ENCODE results near the gene COMMD1.
"Not testable (repeated sequence)": the region's sequence is repeated elsewhere in the genome, so short reads cannot be mapped to it uniquely, and the experiment has no call there.

COMMD1 gene

DNA sequence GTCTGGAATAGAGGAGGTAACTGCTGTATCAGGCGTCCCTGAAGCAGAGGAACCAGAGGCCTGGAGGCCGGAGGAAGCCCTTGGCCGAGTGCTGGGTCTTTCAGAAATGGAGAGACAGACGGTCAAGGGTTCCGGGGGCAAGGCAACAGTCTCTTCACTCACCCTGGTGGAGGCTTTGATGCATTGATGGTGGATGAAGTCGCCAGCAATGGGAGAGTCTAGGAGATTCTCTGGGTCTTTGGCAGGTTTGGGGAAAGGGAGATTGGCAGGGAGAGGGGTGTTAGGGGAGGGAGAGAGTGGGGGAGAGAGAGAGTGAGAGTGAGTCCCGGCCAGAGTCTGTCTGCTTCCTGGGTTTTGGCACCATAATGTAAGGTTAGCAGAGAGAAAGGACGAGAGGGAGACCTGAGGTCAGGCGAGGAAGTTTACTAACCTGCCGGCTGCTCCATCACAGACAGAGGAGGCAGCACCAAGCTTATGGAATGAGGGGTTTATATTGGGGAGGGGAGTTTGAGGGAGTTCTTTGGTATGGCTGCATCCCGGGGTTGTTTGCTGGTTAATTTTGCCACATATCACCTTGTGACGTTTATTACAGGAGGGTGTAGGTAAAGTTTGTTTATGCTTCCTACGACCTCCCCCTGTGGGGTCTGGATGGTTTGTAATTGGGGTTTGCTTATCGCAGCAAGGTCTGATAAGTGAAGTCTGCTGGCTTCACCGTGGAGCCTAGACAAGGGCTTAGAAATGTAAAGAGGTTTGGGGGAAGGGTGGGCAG lies 19.6 kb downstream of the COMMD1 start:
- no peak for DNase-seq (ENCODE audit: low read depth in 2 of 2)

DNA sequence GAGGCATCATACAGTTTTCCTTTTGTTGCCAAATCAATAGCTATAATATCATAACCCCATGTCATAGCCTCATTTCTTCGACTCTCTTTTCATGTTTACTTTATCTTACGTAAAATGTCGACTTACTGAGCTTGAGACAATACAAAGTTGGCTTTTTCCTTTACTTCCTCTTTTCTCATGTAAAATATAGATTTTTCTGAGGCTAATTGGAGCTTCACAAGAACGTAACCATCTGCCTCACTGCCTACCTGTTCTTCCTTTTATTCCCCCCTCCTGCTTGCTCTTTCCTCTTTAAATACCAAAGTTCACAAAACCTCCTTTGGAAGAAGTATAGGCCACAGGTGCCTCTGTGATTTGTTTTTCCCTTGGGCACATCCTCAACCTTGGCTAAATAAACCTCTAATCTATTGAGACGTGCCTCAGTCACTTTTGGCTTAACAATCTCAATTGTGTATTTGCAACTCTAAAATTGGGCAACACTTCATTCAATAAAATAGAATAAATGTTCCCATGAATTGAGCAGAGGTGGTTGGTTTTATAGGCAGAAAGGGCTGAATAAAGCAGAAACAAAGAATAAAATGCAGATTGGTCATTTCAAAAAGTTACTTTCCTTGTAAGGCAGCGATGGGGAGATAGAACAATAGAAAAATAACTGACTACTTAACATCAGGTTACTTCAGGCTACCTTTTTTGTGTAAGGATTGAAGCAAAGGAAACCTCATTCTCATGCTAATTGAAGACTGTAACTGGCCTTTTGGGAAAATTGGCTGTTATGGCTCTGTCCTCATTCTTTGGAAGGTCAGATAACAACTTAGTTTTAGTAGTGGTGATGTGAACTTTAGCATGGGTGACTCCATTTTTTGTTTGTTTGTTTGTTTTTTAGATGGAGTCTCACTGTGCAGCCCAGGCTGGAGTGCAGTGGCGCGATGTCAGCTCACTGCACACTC lies 21.3 kb downstream of the COMMD1 start:
- no peak for DNase-seq (ENCODE audit: low read depth in 2 of 2)

DNA sequence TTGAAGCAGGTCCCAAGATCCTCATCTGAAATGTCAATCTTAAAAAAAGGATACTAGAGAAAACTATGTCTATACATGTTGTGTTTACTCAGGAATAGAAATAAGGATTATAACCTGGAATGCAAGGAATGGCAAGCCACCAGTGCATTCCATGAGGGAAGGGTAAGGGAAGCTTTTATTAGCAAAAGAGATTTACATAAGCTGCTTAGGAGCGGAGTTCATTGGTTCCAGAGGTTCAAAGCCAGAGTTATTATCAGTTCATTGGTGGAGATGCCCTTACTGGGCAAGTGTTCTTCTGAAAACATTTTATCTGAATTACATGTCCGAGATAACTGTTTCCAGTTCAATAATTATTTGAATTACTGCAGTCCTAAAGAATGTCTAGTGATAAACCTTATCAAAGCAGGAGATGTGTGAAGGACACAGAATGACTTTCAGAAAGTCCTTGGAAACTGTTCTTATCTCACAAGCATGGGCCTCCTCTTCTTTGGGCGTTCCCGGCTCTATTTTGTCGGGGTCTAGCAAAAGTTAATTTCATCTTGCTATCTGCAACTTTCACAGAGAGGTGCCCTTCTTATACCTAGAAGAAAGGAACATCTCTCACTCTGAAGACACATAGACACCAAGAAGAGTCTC lies 23.5 kb downstream of the COMMD1 start:
- no peak for DNase-seq (ENCODE audit: low read depth in 2 of 2)

DNA sequence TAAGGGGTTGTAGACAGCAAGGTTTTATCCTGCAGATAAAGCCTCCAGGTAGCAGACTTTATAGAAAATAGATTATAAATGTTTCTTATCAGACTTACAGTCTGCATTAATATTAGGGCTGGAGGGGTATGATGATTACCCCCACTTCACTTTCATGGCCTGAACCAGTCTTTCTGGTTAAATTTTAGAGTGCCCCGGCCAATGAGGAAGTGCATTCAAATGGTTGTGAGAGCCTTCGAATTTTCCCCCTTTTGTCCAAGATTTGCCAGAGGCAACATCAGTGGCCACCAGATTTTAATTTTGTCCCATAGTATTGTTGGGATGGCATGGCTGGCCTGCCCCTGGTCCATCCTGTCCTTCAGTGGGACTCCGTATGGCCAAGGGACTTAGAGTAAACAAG lies 31.6 kb downstream of the COMMD1 start:
- no peak for DNase-seq (ENCODE audit: low read depth in 2 of 2)

DNA sequence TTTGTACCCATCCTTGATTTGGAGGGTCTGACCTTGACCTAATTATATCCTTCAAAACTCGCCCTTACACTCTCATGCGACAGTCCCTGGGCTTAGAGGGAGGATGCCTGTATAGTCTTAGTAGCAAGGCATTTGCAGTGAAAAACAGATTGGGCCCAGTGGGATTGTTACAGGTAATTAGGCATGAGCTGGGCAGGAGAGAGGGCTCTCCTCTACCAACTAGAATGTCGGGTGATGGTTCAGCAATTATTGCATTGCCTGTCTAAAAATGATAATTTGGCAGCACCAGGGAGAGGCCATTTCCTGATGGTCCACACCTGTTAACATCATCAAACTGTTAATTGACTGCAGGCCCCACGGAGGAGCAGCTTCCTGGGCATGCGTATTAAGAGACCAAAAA lies 32.4 kb downstream of the COMMD1 start:
- DNase-seq (ENCODE audit: low read depth in 2 of 2): no peak

DNA sequence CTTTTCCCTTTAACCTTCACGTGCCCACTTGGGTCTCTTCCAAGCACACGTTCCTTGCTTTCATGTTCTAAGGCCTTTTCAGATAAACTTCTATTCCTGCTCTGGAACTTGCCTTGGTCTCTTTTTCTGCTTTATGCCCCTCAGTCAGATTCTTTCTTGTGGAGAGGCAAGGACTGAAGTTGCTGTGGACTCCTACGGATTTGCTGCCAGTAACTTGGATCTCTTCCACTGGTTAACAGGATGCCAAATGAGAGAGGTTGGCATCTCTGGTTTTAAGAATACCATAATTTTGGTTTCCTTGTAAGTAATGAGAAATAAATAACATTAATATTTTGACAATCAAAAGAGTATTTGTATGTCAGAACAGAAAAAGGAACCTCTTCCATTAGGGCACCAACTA lies 33.0 kb downstream of the COMMD1 start:
- DNase-seq (ENCODE audit: low read depth in 2 of 2): no peak

DNA sequence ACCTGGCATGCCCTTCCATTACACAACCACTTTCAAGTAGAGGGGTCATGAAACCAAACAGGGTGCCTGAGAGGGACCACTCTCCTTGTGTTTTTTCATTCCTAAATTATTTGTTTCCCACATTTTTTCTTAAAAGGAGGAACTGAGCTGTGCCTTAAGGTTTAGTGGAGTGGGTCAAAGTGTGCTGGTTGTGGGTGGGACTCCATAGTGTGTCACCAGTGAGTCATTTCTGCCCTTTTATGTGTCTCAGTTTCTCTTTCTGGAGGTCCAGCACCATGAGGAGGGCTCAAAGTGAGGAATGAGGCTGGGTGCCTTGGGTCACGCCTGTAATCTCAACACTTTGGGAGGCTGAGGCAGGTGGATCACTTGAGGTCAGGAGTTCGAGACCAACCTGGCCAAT lies 37.8 kb downstream of the COMMD1 start:
- DNase-seq (ENCODE audit: low read depth in 2 of 2): no peak

DNA sequence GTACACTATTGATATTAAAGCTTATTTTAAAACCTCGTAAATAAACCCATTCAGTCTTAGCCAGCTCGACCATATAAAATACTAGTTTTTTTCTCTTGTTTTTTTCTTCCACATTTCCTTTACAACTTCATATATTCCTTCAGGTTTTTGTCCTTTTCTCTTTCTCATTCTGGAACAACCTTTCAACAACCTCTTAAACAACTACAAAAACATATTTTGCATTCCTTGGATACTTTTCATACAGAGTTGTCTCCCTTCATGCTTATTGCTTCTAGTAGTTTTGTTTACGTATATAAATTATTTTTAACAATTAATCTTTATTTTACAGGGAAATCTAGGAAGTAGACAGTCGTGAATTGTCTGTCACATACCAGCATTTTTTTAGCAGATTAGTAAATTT lies 41.2 kb downstream of the COMMD1 start:
- DNase-seq (ENCODE audit: low read depth in 2 of 2): no peak

DNA sequence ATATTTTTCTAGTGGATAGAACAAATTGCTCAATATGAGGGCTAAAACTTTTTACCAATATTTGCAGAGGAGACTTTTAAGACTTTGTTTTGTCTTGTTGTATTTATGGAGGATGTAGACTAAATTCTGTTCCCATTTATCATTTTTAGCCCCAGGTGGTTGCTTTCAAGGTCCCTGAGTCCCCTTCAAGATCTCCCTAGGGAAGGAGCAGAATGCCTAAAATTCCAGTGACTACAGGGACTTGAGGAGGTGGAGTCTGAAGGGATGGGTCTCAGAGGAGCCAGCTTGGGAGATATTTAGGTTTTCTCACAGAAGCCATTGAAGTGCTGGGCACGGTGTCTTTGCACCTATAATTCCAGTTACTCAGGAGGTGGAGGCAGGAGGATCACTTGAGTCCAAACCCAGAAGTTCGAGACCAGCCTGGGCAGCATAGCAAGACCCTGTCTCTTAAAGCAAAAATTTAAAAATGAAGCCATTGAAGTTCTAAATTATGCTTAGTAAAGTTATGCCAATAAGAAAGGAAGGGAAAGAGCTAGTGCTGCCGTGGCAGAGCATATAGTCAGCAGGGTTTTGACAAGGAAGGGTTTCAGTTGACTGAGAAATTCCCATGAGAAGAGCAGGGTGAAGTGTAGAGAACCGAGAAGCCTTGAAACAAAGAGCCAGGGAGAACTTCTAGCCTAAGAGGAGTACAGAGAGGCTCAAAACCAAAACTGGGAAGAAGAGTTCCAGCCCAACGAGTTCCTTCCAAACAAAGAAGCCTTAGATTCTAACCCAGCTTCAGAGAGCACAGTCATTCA lies 43.4 kb downstream of the COMMD1 start:
- DNase-seq (ENCODE audit: low read depth in 2 of 2): no peak

DNA sequence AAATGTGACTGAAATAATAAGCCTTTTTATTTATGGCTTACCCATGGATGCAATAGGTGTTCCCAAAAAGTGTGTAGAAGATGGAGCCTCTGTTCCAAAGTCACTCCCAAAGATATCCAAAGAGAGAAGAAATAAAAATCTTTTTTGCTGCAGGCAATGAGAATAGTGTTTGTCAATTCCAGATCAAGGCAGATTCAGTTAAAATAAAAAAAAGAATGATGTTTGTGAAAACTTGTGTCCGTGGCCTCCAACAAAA lies 43.9 kb downstream of the COMMD1 start:
- DNase-seq (ENCODE audit: low read depth in 2 of 2): no peak

DNA sequence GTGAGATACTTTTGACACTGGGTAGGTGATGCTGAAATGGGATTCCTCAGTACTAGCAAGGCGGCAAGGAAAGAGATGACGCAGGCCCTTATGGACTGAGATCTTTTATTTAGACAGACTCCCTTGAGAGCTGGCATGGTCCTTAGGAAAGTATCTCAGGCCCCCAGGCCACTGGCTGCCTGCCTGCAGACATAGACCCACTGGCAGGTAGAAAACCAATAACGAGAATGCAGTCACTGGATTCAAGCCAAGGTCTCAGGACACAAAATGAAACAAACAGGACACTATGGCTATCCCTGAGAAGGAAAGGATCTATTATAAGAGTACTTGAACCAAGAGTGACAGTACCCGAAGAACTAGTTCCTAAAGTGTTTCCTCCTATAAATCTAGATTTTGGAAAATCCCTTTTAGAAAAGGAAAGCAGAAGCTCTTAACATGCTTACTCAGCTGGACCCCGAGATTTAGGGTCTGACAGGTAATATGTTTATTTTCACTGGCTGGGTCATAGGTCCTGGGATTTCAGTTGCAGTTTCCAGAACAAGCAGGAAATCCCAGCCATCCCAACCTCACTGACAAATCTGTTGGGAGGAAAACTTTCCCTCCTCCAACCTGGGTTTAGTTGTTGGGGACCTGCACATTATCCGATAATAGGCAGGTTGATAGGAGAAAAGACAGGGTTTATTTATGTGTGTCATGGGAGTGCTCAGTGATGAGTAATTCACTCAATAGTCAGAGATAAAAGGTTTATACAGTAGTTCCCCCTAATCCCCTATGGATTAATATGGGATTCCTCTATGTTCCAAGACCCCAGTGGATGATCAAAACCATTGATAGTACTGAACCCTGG lies 44.5 kb downstream of the COMMD1 start:
- no peak for DNase-seq (ENCODE audit: low read depth in 2 of 2)

DNA sequence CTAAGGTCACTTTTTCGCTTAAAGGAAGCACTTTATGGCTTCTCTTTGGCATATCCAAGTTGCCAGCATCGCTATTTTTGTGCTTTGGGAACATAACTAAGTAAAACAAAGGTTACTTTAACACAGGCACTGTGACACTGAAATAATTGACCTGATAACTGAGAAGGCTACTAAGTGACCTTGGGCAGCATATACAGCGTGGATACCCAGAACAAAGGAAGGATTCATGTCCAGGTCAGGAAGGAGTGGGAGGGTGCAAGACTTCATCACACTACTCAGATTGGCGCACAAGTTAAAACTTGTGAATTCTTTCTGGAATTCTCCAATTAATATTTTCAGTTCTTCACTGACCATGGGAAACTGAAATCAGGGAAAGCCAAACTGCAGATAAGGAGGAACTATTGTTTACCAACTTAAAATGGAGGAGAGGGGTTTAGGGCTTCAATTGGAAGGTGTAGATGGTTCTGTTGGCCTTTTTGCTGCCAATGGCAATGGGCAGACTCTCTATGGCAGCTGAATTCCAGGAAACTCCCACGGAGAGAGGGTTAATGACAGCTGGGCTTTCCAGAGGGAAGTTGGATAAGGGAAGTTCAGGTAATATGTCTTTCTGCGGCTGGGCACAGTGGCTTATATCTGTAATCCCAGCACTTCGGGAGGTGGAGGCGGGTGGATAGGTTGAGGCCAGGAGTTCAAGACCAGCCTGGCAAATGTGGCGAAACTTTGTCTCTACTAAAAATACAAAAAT lies 45.3 kb downstream of the COMMD1 start:
- DNase-seq (ENCODE audit: low read depth in 2 of 2): no peak

DNA sequence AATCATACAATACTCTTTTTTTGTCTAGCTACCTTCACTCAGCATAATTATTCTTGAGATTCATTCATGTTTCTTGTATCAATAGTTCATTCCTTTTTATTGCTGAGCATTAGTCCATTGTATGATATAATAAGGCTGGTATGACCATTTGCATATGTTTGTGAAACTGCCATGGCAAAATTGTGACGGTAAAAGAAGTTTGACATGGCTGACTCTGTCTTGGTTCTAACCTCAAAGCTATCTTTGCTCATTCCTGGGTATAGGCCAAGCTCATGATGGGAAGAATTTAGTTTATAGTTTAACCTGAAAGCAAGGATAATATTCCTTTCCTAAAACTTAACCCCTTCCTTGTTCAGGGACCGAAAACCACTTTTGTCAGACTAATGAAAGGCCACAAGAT lies 46.4 kb downstream of the COMMD1 start:
- no peak for DNase-seq (ENCODE audit: low read depth in 2 of 2)

DNA sequence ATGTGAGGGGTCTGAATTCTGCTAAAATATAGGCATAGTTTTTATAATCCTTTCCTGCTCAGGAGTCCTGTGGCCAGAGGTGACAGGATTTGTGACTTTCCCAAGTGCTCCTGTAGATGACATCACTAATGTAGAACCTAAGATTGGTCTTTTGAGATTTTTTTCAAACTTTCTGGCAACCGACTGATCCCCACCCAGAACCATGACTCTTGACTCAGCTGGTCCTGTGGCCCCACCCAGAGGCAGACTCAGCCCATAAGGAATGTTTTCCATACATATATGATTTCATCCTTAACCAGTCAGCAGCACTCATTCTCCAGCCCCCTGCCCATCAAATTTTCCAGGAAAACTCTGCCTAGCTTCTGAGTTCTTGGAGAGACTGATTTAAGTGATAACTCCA lies 46.8 kb downstream of the COMMD1 start:
- no peak for DNase-seq (ENCODE audit: low read depth in 2 of 2)

DNA sequence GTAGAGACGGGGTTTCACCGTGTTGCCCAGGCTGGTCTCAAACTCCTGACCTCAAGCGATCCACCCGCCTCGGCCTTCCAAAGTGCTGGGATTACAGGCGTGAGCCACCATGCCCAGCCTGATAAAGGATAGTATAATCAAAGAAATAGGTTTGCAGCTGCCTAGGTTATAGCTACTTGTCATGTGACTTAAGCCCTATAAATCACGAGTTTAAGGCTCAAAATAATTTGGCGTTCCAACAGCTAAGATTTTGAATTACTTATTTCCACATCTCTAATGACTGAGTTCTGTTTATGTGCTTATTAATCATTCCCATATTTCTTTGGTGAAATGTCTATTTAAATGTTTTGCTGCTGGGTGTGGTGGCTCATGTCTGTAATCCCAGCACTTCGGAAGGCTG lies 49.4 kb downstream of the COMMD1 start:
- not testable (repeated sequence) for DNase-seq (ENCODE audit: low read depth in 2 of 2)

DNA sequence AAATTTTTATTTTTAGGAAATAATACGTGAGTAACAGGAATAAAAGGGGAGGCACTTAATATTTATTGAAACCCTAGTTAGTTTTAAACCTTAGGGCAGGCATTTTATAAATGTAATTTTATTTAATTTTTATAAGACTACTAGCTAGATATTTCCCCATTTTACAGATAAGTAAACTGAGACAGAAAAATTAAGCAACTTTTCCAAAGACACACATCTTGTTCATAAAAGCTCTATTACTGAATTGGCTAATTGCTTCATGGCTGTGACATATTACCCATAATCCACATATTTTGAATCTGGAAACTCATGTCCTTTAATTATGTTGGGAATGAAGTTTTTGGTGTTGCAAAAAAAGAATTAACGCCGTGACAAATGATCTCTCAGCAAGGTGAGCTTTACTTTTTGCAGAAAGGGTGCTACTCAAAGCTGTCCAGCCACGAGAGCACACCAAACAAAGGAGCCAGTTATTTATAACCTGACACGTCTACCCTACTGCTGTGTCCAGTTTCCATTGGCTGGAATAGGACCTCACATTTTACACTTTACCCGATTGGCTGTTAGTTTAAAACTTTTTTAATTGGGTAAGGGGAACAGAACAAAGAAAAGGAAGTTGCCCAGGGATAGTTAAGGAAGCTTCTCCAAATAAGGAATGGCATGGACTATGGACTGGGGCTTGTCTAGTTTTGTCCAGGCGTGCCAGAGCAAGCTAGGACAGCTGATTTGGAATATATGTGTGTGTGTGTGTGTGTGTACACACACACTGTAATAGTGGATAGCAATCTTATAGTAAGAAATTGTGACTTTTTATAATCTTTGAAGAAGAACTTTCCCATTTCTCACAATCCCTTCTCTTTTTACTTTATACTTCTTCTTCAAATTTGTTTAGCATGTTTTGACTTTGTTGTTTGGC lies 54.2 kb downstream of the COMMD1 start:
- DNase-seq (ENCODE audit: low read depth in 2 of 2): no peak

DNA sequence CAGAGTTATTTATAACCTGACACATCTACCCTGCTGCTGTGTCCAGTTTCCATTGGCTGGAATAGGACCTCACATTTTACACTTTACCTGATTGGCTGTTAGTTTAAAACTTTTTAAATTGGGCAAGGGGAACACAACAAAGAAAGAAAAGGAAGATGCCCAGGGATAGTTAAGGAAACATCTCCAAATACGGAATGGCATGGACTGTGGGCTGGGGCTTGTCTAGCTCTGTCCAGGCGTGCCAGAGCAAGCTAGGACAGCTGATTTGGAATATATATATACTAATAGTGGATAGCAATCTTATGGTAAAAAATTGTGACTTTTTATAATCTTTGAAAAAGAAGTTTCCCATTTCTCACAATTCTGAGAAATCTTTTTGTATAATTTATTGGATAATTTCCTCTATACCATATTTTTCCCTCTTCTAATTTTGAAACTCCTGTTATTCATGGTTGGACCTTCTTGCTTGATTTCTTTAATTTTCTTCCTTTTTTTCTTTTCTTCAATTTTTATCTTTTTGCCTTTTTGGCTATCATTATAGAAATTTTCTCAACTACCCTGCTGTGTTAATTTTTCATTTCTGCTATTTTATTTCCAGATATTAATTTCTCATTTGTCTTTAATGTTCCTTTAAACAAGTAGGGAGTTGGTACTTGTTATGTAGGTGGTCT lies 55.9 kb downstream of the COMMD1 start:
- no peak for DNase-seq (ENCODE audit: low read depth in 2 of 2)

DNA sequence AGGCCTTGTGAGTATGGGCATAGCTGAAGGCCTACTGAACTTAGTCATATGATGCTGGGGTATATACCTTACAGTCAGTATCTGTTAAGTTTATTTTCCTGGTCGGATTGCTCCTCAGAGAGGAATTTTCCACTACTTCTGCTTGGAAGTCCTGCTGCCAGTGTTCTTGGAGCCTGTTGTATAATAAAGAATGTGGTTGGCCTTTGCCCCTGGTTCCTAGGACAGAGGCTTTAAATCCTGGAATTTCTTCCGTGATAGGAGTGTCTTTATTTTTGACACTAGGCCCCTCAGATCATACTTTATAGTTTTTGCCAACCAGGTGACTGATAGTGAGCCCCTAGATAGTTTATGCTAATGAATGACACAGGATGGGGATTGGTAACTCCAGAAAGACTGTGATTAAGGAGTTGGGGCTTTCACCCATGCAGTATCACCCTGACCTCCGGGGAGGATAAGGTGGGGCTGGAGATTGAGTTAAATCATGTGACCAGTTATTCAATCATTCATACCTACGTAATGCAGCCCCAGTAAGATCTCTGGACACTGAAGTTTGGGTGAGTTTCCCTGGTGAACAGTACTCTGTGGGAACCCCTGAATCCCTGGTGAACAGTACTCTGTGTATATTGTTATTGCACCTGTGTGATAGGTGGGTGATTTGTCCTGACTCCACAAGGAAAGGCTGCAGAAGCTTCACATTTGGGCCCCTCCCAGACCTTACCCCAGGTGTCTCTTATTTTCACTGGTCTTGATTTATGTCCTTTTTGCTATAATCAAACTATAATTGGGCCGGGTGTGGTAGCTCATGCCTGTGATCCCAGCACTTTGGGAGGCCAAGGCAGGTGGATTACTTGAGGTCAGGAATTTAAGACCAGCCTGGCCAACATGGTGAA lies 56.9 kb downstream of the COMMD1 start:
- DNase-seq (ENCODE audit: low read depth in 2 of 2): no peak

Measured in stimulated activated CD4-positive, alpha-beta T cell treated with anti-CD3 and anti-CD28 coated beads, Interleukin-4, amount 100 ng/mL, for 48 hours (primary cell).